Endothelial cell (in vitro differentiated cells): ENCODE measurements around the gene GOLGA2. TPM values are rescaled to one million over a fixed set of nuclear protein-coding genes. Genes with fewer than 3 reads are reported as not detected.

Experiments
- DNase-seq: peaks from one replicate; pipeline ENCODE4 v3.0.0; 2021; ENCODE audit warnings: low spot score
- H3K27ac Mint-ChIP-seq: one replicate; pipeline ENCODE4 v1.8.0; 2021; ENCODE audit warnings: mixed read lengths, inconsistent platforms; ENCODE audit not compliant: unreplicated experiment
- H3K27me3 Mint-ChIP-seq: one replicate; pipeline ENCODE4 v1.8.0; 2021; ENCODE audit warnings: mild to moderate bottlenecking, moderate library complexity, mixed read lengths, inconsistent platforms; ENCODE audit not compliant: unreplicated experiment
- H3K36me3 Mint-ChIP-seq: one replicate; pipeline ENCODE4 v1.8.0; 2021; ENCODE audit warnings: mild to moderate bottlenecking, low read depth, mixed read lengths, inconsistent platforms; ENCODE audit not compliant: unreplicated experiment
- H3K4me1 Mint-ChIP-seq: one replicate; pipeline ENCODE4 v1.8.0; 2021; ENCODE audit warnings: mild to moderate bottlenecking, mixed read lengths, inconsistent platforms; ENCODE audit not compliant: unreplicated experiment
- H3K4me3 Mint-ChIP-seq: one replicate; pipeline ENCODE4 v1.8.0; 2021; ENCODE audit warnings: mild to moderate bottlenecking, mixed read lengths, inconsistent platforms; ENCODE audit not compliant: unreplicated experiment
- H3K9me3 Mint-ChIP-seq: one replicate; pipeline ENCODE4 v1.8.0; 2021; ENCODE audit warnings: mixed read lengths, inconsistent platforms; ENCODE audit not compliant: unreplicated experiment
- CTCF ChIP-seq: fragments of 200-600 bp; sonication (generic); IDR thresholded peaks from one replicate; pipeline ENCODE4 v1.5.0; 2021; ENCODE audit warnings: antibody characterized with exemption; ENCODE audit not compliant: unreplicated experiment
- total RNA-seq: library from RNA; stranded (reverse); fragmentation: NEBNext Ultra II Directional; extraction: Animal tissue kit (Norgen Biotek cat#: 25700); gene quantifications from one replicate; pipeline ENCODE4 v1.2.1, GENCODE V29; 2021; ENCODE audit not compliant: unreplicated experiment

GOLGA2 gene
- total RNA-seq, 1 donor from 2014 or later = 69.4 TPM

- peak; percentile 100 for DNase-seq
- Mint-ChIP-seq H3K27me3 (peaks cover 14% of the 10 kb centered on the region), H3K27ac (peak within 1 kb of the TSS; percentile 89), H3K4me3 (peak within 1 kb of the TSS; percentile 98), H3K36me3 (peaks cover 20% of the 10 kb centered on the region), H3K4me1 (peaks cover 39% of the 10 kb centered on the region), H3K9me3 (no peaks in the 10 kb centered on the region)
- no peak for TF ChIP-seq CTCF
Observed at GRCh38 chr9:128276008-128276573, 284 bp upstream of the GOLGA2 start, which contains the start of gene SWI5. Gene SWI5, plus strand, starts transcription at chr9:128276276.

- no peaks in the 10 kb centered on the region for H3K9me3 Mint-ChIP-seq
- H3K4me1 Mint-ChIP-seq = peaks cover 27% of the 10 kb centered on the region
- H3K27me3 Mint-ChIP-seq = peaks cover 12% of the 10 kb centered on the region
- H3K36me3 Mint-ChIP-seq = peaks cover 20% of the 10 kb centered on the region
- no peak overlapping the region for H3K27ac Mint-ChIP-seq
- H3K4me3 Mint-ChIP-seq = peak overlapping the region; percentile 98
- no peak for TF ChIP-seq CTCF
- no peak for DNase-seq
Observed at GRCh38 chr9:128274245-128274644, 1.6 kb downstream of the GOLGA2 start.

- Mint-ChIP-seq H3K36me3 (peaks cover 23% of the 10 kb centered on the region), H3K4me1 (peaks cover 12% of the 10 kb centered on the region), H3K27me3 (peaks cover 8% of the 10 kb centered on the region), H3K27ac (peak overlapping the region; percentile 7), H3K9me3 (no peaks in the 10 kb centered on the region), H3K4me3 (peak overlapping the region; percentile 22)
- TF ChIP-seq CTCF = no peak
- no peak for DNase-seq
Observed at GRCh38 chr9:128271512-128271911, 4.3 kb downstream of the GOLGA2 start.

- Mint-ChIP-seq H3K27ac (no peak overlapping the region), H3K36me3 (peaks cover 24% of the 10 kb centered on the region), H3K27me3 (peaks cover 6% of the 10 kb centered on the region), H3K4me1 (peaks cover 8% of the 10 kb centered on the region), H3K4me3 (no peak overlapping the region), H3K9me3 (no peaks in the 10 kb centered on the region)
- no peak for TF ChIP-seq CTCF
- no peak for DNase-seq
Observed at GRCh38 chr9:128271112-128271511, 4.7 kb downstream of the GOLGA2 start.

- peaks cover 2% of the 10 kb centered on the region for H3K27me3 Mint-ChIP-seq
- H3K27ac Mint-ChIP-seq = no peak overlapping the region
- H3K4me1 Mint-ChIP-seq = no peaks in the 10 kb centered on the region
Observed at GRCh38 chr9:128266868-128267590, 8.8 kb downstream of the GOLGA2 start.

More at GRCh38 chr9:128266868-128267590, 8.8 kb downstream of the GOLGA2 start:
- peaks cover 35% of the 10 kb centered on the region for H3K36me3 Mint-ChIP-seq
- no peak for DNase-seq
- H3K9me3 Mint-ChIP-seq = no peaks in the 10 kb centered on the region
- no peak for TF ChIP-seq CTCF
- peak overlapping the region; percentile 27 for H3K4me3 Mint-ChIP-seq
